HG02981 (cell line): ENCODE results near the gene PTPRN2.
"Not testable (repeated sequence)": the region's sequence is repeated elsewhere in the genome, so short reads cannot be mapped to it uniquely, and the experiment has no call there.

ENCODE experiments used
- ATAC-seq: cut with Tn5 transposase; IDR thresholded peaks from one replicate; pipeline ENCODE4 v1.9.1; 2021; ENCODE audit warnings: mild to moderate bottlenecking, moderate library complexity; ENCODE audit not compliant: unreplicated experiment

Gene PTPRN2

DNA sequence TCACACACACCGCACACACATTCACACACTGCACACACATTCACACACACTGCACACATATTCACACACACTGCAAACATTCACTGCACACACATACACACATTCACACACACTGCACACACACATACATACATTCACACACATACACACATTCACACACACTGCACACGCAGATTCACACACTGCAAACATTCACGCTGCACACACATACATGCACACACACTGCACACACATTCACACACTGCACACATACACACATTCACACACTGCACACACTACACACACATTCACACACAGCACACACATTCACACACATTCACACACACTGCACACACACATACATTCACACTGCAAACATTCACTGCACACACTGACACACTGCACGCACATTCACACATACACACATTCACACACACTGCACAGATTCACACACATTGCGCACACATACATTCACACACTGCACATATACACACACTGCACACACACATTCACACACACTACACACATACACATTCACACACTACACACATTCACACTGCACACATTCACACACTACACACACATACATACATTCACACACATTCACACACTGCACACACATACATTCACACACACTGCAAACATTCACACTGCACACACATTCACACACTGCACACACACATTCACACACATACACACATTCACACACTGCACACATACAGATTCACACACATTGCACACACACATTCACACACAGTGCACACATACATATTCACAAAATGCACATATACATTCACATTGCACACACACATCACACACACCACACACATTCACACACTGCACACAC lies 325.1 kb downstream of the PTPRN2 start:
- no peak for ATAC-seq

DNA sequence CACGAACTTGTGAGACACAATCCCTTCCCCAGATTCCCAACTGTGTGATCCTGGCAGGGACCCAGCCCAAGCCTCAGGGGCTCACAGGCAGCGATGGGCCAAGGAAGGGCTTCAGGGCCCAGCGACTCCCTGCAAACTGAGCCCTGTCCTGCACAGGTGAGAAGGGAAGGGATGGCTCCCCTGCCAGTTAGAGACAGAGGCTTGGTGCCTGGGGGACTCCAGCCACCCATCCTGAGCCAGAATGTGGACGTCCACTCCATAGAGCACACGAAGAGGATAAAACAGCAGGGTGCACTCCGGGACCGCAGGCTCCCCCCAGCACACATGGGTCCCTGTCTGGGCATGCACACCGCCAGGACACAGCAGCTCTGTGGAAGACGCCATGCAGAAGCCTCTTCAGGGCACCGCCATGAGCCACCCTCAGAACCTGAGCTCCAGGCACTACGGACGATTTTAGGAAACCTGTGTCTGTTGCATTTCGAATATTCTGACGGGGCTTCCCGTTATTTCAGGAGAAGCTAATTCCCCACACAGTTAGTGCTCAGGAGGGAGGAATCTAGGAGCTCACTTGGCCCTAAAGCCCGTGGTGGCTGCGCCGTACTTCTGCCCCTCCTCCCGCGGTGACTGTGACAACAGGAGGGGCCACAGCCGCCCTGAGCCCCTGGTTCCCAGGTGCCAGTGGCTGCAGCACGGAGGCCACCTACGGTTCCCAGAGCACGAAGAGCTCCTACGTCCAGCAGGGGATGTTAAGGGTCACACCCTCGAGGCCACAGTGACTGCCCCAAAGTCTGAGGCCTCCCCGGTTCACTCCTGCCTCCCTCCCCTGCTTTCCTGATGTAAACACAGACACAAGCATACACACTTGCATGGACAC lies 326.0 kb downstream of the PTPRN2 start:
- no peak for ATAC-seq

GRCh38 chr7:158260567-158261361 lies 326.9 kb downstream of the PTPRN2 start:
- ATAC-seq = no peak

DNA sequence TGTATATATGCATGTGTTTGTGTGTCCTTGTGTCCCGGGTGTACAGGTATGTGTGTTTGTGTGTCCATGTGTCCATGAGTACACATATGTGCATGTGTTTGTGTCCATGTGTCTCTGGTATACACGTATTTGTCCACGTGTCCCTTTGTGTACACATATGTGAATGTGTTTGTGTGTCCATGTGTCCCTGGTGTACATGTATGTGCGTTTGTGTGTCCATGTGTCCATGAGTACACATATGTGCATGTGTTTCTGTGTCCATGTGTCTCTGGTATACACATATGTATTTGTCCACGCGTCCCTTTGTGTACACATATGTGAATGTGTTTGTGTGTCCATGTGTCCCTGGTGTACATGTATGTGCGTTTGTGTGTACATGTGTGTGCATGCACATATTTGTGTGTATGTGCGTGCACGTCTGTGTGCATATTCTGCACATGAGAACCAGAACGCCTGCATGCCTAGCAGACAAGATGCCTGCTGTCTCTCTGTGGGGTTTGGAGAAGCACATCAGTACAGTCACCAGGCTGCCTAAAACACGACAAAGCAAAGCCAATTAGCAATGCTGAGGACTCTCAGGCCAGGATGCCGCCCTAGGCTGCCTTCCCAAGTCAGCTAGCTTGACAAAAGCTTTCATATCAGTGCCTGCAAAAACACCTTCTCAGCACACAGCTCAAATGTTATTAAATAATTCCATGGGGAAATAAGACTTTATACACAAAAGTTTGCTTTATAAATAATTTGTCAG lies 327.8 kb downstream of the PTPRN2 start:
- ATAC-seq = no peak

- no peak for ATAC-seq
These were observed 328.5 kb downstream of the PTPRN2 start for GRCh38 chr7:158259141-158259540.

GRCh38 chr7:158258411-158259130 lies 329.1 kb downstream of the PTPRN2 start:
- no peak for ATAC-seq

GRCh38 chr7:158257516-158258410 lies 329.9 kb downstream of the PTPRN2 start:
- no peak for ATAC-seq

GRCh38 chr7:158257001-158257400 lies 330.6 kb downstream of the PTPRN2 start:
- no peak for ATAC-seq

DNA sequence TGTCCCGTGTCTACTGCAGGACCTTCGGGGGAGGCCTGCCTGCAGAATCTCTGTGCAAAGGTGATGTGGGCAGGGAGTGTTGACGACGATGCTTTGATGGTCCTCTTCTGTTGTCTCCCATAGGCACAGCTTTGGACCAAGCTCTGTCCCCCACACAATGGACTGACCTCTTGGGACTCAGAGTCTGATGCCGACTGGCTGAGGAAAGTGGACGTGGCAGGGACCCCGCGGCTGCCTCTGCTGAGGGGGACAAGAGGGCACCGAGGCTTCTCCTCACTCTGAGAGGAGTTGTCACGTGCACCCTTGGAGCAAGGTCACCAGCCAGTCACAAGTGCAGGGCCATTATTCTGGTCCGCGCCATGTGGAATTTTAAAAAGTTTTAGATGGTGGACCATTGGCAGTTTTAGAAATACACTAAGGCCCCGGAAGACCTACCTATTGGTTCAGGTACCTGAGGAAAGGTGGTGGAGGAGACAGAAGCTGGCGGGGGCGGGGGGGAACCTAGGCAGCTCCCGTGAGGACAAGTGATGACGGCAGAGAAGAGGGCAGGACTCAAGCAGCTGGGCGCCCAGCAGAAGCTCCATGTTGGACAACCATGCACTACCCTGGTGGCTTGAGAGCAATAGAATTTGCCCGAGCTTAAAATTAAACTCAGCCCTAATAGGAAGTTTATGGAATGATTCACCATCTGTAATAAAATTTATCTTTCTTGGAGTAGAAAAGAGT lies 331.4 kb downstream of the PTPRN2 start:
- ATAC-seq = no peak

DNA sequence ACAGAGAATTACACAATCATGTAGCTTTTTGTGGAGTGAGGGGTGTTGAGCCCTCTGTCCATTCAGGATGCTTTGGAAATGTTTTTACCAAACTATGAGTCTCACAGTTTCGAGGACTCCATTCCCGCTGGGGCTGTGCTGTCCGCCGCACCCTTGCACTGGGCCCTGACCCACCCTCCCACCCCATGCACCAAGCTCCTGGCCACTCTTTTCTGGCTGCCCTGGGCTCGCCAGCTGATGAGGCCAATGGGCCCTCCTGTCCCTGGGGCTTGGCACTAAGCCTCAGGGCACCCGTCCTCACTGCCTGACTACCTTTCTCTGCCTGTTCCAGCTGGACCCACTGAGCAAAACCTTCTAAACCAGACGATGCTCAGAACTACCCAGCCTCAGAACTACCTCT lies 332.1 kb downstream of the PTPRN2 start:
- ATAC-seq = no peak

DNA sequence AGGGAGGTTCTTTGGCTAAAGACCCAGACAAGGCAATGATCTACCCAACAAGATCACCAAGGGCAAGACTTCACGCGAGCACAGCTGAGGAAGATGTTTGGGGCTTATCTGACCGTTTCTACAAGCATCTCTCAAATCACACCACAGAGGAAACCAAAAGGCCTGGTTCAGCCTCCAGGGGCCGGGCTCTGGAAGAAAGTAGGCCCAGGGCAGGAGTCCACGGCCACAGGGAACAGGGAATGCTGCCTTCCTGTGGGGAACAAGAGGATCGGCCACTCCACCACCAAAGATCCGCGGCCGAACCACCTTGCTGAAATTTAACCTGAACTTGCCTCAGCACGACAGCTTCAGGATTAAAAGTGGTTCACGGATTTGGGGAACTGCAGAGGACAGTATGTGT lies 332.5 kb downstream of the PTPRN2 start:
- ATAC-seq = no peak

DNA sequence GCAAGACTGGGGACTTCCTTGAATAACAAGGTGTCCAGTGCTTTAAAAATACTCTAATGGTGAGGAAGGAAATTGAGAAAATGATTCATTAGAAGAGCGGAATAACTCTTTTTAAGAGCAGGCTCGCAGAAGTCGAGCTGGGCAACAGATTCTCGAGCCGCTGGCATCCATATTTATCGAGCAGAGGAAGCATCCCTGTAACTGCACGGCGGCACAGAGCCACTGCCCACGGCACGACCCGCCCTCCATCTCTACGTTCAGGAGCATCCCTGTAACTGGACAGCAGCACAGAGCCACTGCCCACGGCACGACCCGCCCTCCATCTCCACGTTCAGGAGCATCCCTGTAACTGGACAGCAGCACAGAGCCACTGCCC lies 334.0 kb downstream of the PTPRN2 start:
- ATAC-seq = not testable (repeated sequence)

DNA sequence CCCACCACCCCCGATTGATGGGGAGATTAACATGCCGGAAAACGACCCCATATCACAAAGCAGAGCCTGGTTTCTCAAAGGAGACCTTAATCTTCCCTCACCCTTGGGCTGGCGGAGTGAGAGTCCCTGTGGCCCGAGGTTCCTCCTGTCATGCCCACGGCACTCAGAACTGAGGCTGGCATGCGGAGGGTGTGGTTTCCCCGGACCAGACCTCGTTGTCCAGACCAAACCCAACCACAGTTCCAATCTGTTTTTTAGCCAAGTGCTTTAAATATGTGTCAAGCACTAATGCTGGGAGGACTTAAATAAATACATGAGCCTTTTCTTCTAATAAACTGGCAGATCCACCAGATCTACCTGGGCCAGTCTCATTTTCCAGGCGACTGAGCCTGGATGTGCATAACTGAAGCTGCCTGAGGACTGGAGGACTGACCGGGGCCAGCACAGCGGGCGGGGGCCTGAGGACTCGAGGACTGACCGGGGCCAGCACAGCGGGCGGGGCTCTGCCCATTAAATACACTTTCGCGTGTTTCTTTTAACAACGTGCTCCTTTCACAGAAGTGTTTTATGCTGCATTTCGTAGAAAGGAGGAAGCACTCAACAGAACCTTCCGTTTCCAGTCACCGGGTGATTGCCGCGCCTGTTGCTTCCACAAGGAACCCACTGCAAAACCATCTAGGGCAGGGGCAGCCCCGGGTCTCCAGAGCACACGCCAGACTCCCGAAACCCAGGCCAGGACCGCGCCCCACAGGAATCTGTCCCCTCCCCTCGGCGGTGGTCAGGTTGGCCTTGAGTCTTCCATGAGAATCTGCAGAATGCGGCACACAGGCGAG lies 334.6 kb downstream of the PTPRN2 start:
- ATAC-seq = no peak

DNA sequence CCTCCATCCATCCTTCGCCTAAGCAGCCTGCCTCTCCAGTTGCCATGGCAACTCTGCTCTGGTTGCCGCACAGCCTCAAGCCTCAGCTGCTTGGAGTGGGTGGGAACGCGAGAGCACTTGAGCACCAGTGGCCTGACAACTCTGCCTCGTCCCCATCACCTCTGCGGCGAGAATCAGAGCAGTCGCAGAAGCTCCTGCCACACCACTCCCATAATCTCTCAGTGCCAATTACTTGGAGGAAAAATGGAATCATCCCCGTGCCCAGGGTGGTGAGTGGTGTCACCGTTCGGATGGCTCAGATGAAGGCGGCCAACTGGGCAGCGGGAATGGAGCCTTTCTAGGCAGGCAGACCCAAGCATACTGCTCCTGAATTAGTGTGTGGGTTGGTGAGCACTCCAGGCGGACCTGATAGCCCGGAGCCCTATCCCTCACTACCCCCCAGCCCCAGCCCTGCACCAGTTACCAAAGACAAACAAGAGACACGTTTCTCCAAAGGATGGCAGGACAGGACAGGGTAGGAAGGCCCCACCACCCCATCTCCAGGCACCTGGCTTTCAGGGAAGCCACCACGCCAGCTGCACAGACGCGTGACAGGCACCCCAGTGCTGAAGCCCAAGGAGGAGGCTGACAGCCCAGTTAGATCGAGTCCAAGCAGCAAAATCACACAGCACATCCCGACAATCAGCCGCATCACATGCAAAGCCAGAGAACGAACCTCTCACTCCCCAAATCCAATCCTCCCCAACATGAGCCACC lies 335.4 kb downstream of the PTPRN2 start:
- ATAC-seq = no peak

DNA sequence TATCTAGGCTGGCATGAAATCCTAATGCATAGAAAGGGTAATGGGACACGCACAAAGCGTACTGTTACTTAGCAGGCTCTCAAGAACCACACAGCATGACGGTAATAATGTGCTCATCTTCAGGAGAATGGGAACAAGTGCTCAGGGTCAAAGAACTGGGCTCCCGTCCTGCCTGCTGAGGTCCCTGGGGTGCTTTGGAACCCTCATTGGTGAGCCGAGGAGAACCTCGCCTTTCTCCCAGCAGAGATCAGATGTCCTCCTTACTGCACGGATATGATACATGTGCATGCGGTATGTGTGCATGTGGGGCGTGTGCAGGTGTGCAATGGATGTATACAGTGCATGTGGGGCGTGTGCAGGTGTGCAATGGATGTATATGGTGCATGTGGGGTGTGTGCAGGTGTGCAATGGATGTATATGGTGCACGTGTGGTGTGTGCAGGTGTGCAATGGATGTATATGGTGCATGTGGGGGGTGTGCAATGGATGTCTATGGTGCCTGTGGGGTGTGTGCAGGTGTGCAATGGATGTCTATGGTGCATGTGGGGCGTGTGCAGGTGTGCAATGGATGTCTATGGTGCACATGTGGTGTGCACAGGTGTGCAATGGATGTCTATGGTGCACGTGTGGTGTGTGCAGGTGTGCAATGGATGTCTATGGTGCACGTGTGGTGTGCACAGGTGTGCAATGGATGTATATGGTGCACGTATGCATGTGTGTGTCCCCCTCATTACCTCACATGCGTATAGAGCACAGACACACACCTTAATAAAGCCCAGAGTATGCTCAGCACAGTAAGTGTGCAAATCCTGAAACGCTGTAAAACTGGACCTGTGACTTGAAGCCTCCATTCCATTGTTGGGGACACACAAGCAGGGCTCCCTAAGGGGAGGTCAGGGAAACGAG lies 336.3 kb downstream of the PTPRN2 start:
- no peak for ATAC-seq

DNA sequence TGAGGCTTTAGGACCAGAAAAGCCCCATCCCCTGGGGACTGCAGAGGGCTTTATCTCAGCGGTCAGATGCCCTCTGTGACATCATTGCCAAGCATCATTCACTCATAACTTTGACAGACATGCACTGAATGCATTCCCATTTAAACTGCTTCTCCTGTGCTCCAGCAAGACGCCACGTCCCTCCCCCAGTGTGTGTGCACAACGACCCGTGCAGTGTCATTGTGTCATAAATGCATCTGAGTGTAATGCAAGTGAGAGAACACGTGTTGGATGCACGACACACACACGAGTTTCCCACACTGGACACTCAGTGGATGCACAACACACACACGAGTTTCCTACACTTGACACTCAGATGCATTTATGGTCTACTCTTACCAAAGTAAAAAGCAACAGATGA lies 337.9 kb downstream of the PTPRN2 start:
- ATAC-seq = no peak
